ENCODE measurements around the gene BAG5. TPM values are rescaled to one million over a fixed set of nuclear protein-coding genes. Genes with fewer than 3 reads are reported as not detected.
"Not testable (repeated sequence)": the region's sequence is repeated elsewhere in the genome, so short reads cannot be mapped to it uniquely, and the experiment has no call there.

The BAG5 gene, protein sequence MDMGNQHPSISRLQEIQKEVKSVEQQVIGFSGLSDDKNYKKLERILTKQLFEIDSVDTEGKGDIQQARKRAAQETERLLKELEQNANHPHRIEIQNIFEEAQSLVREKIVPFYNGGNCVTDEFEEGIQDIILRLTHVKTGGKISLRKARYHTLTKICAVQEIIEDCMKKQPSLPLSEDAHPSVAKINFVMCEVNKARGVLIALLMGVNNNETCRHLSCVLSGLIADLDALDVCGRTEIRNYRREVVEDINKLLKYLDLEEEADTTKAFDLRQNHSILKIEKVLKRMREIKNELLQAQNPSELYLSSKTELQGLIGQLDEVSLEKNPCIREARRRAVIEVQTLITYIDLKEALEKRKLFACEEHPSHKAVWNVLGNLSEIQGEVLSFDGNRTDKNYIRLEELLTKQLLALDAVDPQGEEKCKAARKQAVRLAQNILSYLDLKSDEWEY
- total RNA-seq (2022) (28.9 and 31.6 TPM in 2 replicates), Bru-seq, nascent RNA (percentile 95 among the genes with signal in this experiment), BruChase-seq, experiment 1, labeled RNA remaining after a 2-hour chase (percentile 99 among the genes with signal in this experiment), BruChase-seq, experiment 2, labeled RNA remaining after a 6-hour chase (percentile 94 among the genes with signal in this experiment)
- long read RNA-seq, full-length matches to known transcripts = 39 of 48 reads
- long read RNA-seq, partial matches to known transcripts = 0 of 48 reads
- long read RNA-seq, other reads (novel, unspliced or antisense) = 9 of 48 reads

DNA sequence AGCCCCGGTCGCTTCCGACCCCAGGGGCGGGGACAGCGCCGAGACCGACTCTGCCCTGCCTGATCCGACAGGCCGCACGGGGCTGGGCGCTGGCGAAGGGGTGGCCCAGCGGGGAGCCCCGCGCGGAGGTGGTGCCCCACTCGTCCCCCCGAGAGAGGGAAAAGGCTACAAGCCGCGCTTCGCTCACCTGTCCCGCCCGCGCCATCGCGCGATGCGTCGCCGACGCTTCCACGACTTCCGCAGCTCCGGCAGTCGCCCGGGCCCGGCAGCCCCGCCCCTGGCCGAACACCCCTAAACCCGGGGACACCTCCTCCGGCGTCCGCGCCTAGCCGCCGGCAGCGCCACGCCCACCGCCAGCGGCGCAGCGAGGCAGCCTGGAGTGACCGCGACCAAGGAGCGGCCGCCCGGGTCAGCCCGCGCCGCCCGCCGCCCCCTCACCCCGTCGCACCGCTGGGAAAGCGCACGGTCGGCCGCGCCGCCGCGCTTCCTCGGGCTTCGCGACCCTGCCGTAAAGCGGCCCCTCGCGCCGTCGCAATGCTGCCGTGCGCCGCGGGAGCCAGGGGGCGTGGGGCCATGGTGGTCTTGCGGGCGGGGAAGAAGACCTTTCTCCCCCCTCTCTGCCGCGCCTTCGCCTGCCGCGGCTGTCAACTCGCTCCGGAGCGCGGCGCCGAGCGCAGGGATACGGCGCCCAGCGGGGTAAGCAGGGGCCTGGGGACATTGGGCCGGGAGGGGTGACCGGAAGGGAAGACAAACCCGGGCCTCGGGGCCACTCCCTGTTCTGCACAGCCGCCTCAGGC is at the start of gene BAG5, which contains the start of gene COA8:
Gene BAG5, minus strand, starts transcription at position 229 of the 797 bp plus-strand sequence. CDS start 1,493 bp downstream, outside the sequence.
Gene COA8, plus strand, starts transcription at position 532 of the 797 bp plus-strand sequence. Its CDS starts 42 bp downstream, at position 574.
- Histone ChIP-seq H3K4me3 (ENCODE audit: low read depth, low read length) (peak within 1 kb of the TSS; percentile 96), H3K4me1 (peaks cover 4% of the 10 kb centered on the region; the same call in 1 of the 2 replicates), H3K36me3 (ENCODE audit: control insufficient read depth, insufficient read depth, low read length) (0 out of 2 replicates have a peak, but pooled peaks cover 2% of the 10 kb centered on the region), H3K27me3 (replicated peaks; ENCODE audit: control insufficient read depth, insufficient read depth, low read length) (no peaks in the 10 kb centered on the region), H3K9me3 (no peaks in the 10 kb centered on the region)
- peak; percentile 89 to 91 for DNase-seq
- Mint-ChIP-seq H3K27me3 (ENCODE audit: insufficient read depth, unreplicated experiment) (no peaks in the 10 kb centered on the region), H3K4me3 (ENCODE audit: unreplicated experiment) (peak within 1 kb of the TSS; percentile 99), H3K9me3 (ENCODE audit: unreplicated experiment) (no peaks in the 10 kb centered on the region), H3K27ac (ENCODE audit: unreplicated experiment) (peak within 1 kb of the TSS; percentile 93), H3K4me1 (ENCODE audit: low read depth, unreplicated experiment) (no peaks in the 10 kb centered on the region), H3K36me3 (ENCODE audit: insufficient read depth, unreplicated experiment) (peaks cover 47% of the 10 kb centered on the region)
- no TSS peak for BruUV-seq (replicated peaks)
- ChIA-PET CTCF (interaction anchor here (1.5 kb wide), 1 partner anchor 44 kb away, joined by 4 read pairs; no protein-coding TSS in a partner anchor), POLR2A (interaction anchor here (0.6 kb wide), 1 partner anchor 101 kb away, joined by 3 read pairs; no protein-coding TSS in a partner anchor)
- intact Hi-C loops (cut with micrococcal nuclease; ENCODE audit: unreplicated experiment) = loop anchor here (10.0 kb wide), 1 partner anchor 62 kb away; the partner anchor contains the start of gene KLC1
- TF ChIP-seq, protein P1, sequence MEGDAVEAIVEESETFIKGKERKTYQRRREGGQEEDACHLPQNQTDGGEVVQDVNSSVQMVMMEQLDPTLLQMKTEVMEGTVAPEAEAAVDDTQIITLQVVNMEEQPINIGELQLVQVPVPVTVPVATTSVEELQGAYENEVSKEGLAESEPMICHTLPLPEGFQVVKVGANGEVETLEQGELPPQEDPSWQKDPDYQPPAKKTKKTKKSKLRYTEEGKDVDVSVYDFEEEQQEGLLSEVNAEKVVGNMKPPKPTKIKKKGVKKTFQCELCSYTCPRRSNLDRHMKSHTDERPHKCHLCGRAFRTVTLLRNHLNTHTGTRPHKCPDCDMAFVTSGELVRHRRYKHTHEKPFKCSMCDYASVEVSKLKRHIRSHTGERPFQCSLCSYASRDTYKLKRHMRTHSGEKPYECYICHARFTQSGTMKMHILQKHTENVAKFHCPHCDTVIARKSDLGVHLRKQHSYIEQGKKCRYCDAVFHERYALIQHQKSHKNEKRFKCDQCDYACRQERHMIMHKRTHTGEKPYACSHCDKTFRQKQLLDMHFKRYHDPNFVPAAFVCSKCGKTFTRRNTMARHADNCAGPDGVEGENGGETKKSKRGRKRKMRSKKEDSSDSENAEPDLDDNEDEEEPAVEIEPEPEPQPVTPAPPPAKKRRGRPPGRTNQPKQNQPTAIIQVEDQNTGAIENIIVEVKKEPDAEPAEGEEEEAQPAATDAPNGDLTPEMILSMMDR (IDR thresholded peaks at IDR 0.05; ENCODE audit: insufficient read depth in 1 of 2, low read depth in 1 of 2, low read length in 1 of 2, severe bottlenecking in 1 of 2, unreplicated experiment in 1 of 2) = no peak

DNA sequence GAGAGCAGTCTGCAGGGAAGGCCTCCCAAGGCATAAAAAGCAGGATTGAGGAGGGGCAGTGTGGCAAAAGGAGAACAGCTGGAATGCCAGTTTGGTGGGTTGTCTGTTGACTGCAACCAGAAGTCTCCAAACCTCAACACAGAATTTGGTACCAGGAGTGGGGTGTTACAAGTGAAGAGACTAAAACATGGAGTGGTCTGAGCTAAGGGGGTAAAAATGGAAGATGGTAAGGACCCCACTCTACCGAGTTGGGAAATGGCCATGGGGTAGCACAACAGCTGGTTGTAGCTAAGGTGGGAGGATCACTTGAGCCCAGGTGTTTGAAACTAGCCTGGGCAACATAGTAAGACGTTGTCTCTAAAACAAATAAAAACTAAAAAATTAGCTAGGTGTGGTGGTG is 48.8 kb upstream of the BAG5 start:
- intact Hi-C loops (cut with micrococcal nuclease; ENCODE audit: unreplicated experiment) = no loop called here
- ChIA-PET CTCF (no interaction called here), POLR2A (no interaction called here)
- peaks cover 7% of the 10 kb centered on the region; the same call in 1 of the 2 replicates for H3K9me3 ChIP-seq
- no peaks in the 10 kb centered on the region for H3K36me3 ChIP-seq (ENCODE audit: control insufficient read depth, insufficient read depth, low read length)
- no peak overlapping the region for H3K4me3 Mint-ChIP-seq (ENCODE audit: unreplicated experiment)
- H3K4me1 ChIP-seq = no peaks in the 10 kb centered on the region
- H3K27ac Mint-ChIP-seq (ENCODE audit: unreplicated experiment) = no peak overlapping the region
- H3K27me3 Mint-ChIP-seq (ENCODE audit: insufficient read depth, unreplicated experiment) = peaks cover 4% of the 10 kb centered on the region
- BruUV-seq (replicated peaks) = no TSS peak
- H3K9me3 Mint-ChIP-seq (ENCODE audit: unreplicated experiment) = peaks cover 12% of the 10 kb centered on the region
- no peaks in the 10 kb centered on the region for H3K27me3 ChIP-seq (replicated peaks; ENCODE audit: control insufficient read depth, insufficient read depth, low read length)
- no peaks in the 10 kb centered on the region for H3K36me3 Mint-ChIP-seq (ENCODE audit: insufficient read depth, unreplicated experiment)
- H3K4me3 ChIP-seq (ENCODE audit: low read depth, low read length) = no peak overlapping the region
- no peak for DNase-seq
- peaks cover 9% of the 10 kb centered on the region for H3K4me1 Mint-ChIP-seq (ENCODE audit: low read depth, unreplicated experiment)
- TF ChIP-seq, protein P1 (IDR thresholded peaks at IDR 0.05; ENCODE audit: insufficient read depth in 1 of 2, low read depth in 1 of 2, low read length in 1 of 2, severe bottlenecking in 1 of 2, unreplicated experiment in 1 of 2) = no peak

DNA sequence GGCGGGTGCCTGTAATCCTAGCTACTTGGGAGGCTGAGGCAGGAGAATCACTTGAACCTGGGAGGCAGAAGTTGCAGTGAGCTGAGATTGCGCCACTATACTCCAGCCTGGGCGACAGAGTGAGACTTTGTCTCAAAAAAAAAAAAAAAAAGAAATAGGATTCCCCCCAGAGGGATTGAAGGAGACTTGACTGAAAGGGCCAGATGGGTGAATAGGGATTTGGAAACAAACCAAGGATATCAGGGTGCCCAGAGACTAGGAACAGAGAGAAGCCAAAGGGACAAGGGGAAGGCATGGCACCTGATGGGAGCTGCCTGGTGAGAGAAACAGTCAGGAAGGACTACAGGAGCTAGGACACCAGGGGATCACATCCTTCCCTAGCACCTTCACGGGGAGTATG is 46.6 kb upstream of the BAG5 start:
- H3K36me3 Mint-ChIP-seq (ENCODE audit: insufficient read depth, unreplicated experiment); H3K27ac Mint-ChIP-seq (ENCODE audit: unreplicated experiment); H3K4me3 ChIP-seq (ENCODE audit: low read depth, low read length); CTCF ChIA-PET; H3K4me1 Mint-ChIP-seq (ENCODE audit: low read depth, unreplicated experiment); DNase-seq; H3K36me3 ChIP-seq (ENCODE audit: control insufficient read depth, insufficient read depth, low read length); BruUV-seq (replicated peaks); H3K9me3 ChIP-seq; POLR2A ChIA-PET; H3K27me3 Mint-ChIP-seq (ENCODE audit: insufficient read depth, unreplicated experiment); H3K4me3 Mint-ChIP-seq (ENCODE audit: unreplicated experiment); H3K27me3 ChIP-seq (replicated peaks; ENCODE audit: control insufficient read depth, insufficient read depth, low read length); intact Hi-C loops (cut with micrococcal nuclease; ENCODE audit: unreplicated experiment); H3K4me1 ChIP-seq: not testable (repeated sequence)
- H3K9me3 Mint-ChIP-seq (ENCODE audit: unreplicated experiment) = peaks cover 12% of the 10 kb centered on the region

All from Caco-2 (cell line).